ENCODE data around the gene GRIN2B.

DNA sequence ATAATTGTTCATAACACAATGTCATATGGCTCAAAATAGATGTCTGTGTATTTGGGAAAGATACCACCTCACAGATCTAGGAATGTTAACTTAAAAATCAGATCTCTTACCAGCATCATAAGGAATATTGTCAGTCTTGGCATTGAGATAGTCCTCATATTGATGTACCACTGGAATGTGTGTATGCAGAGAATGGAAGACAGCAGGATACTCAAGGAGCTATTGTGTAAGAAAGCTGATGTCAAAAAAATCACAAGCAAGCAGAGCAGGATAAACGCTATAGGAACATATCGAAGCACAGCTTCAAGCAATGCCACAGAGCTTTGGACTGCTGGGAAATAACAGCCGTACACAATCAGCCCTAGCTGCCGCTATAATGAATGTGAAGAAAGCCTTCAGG, 45.1 kb upstream of the GRIN2B start:
- no peak for TF ChIP-seq NR2C2 (CRISPR knock-in tag; IDR thresholded peaks at IDR 0.05)
- TF ChIP-seq MAX (CRISPR knock-in tag; IDR thresholded peaks at IDR 0.05), result no peak
- no peak for TF ChIP-seq CTCF (IDR thresholded peaks at IDR 0.05)
- TF ChIP-seq, protein P1, sequence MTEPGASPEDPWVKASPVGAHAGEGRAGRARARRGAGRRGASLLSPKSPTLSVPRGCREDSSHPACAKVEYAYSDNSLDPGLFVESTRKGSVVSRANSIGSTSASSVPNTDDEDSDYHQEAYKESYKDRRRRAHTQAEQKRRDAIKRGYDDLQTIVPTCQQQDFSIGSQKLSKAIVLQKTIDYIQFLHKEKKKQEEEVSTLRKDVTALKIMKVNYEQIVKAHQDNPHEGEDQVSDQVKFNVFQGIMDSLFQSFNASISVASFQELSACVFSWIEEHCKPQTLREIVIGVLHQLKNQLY (CRISPR knock-in tag; IDR thresholded peaks at IDR 0.05), result no peak
- no peak for TF ChIP-seq SP1 (CRISPR knock-in tag; conservative IDR thresholded peaks at IDR 0.05)

Measured in WTC11 (cell line).